Upper lobe of left lung (tissue), 4 donors: Measurements from ENCODE around the gene ENTR1.
A peak's percentile ranks its signal among the peaks of the same experiment; 100 is the strongest.

Experiments
- CTCF ChIP-seq, 6 experiments: fragments of 450-650 bp in 4 of 6; fragments of 200-600 bp in 2 of 6; sonication (generic) in 2 of 6; IDR thresholded peaks; one replicate each; pipeline ENCODE4 v1.5.1; 2016 to 2019; ENCODE audit warnings: antibody characterized with exemption in 6 of 6
- EP300 ChIP-seq, 4 donors: sonication (generic); formaldehyde crosslinking; IDR thresholded peaks; one replicate each; pipeline ENCODE4 v1.5.1; 2017; ENCODE audit warnings: antibody characterized with exemption in 4 of 4, control low read depth in 2 of 4
- POLR2AphosphoS5 ChIP-seq, 2 donors: sonication (generic); formaldehyde crosslinking; IDR thresholded peaks; one replicate each; pipeline ENCODE4 v1.5.1; 2017; ENCODE audit warnings: antibody characterized with exemption in 2 of 2

DNA sequence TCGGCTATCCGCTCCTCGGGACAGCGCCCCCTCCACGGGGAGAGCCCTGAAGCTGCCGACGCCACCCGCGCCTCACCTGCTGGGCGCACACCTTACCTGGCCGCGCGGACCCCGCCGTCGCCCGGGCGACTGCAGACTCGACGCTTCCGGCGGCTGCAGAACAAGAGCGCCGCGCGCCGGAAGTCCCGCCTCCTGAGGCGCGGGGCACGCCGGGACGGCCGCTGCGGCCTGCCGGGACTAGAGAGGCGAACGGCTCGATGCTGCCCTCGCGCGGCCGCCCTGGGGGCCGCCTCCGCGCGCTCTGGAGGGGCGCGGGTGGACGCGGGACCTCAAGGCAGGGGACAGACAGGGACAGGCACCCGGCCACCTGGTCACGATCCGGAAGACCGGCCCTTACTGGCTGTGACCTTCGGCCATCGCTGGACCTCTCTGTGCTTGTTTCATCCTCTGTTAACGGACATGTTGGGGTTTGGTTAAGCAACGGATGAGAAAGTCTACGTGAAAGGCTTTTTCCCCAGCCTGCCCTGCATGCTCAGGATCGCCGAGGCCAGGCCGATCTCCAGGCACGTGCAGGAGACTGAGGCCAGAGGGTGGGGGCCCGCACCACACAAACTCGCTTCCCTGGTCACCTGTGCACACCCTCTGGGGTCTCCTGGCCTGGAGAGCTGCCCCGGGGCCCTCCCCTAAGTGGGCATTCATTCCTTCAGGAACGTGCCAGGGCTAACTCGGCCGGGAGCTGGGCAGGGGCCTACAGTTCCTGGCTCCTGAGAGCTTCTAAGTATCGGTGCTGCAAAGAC, 10.2 kb downstream of the ENTR1 start, which contains the start of gene SNAPC4:
- TF ChIP-seq EP300 (IDR thresholded peaks at IDR 0.05) (no peak), POLR2AphosphoS5 (IDR thresholded peaks at IDR 0.05) (peak; percentile 54 to 59), CTCF (IDR thresholded peaks at IDR 0.05) (peak; percentile 93 to 99 (median 98))
